Hematopoietic multipotent progenitor cell treated with erythropoietin and hydrocortisone succinate and interleukin-3 and kit ligand, for 6 days (in vitro differentiated cells): ENCODE results near the gene MLST8.

Experiments used
- DNase-seq: peaks from one replicate; pipeline ENCODE4 v3.0.0-alpha.2; 2015

MLST8 gene

DNA sequence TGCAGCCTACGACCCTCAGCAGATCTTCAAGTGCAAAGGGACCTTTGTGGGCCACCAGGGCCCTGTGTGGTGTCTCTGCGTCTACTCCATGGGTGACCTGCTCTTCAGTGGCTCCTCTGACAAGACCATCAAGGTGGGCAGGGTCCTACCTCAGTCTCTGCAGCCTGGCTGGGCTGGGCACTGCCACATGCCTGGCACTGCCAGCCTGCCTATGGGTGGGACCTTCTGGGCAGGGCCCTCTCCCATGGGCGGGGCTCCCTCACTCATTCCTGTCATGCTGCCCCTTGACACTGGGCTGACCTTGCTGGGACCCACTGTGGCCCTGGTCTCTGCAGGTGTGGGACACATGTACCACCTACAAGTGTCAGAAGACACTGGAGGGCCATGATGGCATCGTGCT lies 31.3 kb upstream of the MLST8 start:
- DNase-seq: no peak

DNA sequence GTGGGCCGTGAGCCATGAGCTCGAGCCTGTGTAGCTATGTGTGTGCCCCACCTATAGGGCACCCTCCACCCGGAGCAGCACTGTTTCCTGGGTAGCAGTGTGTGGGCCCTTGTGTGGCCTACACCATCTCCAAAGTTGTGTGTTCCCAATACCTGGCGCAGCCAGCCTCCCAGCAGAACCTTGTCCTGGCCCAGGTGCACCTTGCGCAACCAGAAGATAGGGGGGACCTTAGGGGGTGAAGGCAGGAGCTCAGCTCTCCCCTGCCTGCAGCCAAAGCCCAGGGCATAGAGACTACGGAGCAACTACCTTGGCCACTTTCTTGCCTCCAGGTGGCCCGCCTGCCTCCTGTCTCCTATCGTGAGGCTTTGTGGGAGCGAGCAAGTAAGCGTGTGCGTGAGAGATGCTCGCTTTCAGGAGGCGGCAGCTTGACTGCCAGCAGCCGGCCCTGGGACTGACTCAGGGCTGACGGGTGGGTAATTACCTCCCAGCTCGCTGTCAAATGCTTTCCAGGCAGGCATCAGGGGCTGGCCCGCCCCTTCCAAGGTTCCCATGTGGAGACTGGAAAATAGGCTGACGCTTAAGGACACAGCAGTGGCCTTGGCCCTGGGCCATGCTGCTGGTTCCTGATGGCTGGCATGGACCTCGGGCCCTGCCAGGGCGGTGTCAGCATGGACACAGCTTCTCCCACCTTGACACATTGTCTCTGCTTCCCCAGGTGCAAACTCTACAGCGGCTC lies 30.7 kb upstream of the MLST8 start:
- no peak for DNase-seq

DNA sequence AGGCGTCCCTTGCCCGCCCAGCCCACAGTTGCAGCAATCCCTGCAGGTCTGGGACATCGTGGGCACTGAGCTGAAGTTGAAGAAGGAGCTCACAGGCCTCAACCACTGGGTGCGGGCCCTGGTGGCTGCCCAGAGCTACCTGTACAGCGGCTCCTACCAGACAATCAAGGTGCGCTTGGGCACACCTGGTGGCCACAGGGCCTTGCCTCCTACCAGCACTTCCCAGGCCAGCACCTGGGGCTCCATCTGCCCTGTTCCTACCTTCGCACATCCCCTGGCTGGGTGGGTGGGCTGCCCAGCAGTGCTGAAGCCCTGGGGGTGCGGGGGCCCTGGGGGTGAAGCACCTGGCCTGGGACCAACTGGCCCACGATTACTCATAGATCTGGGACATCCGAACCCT lies 29.8 kb upstream of the MLST8 start:
- DNase-seq: no peak

DNA sequence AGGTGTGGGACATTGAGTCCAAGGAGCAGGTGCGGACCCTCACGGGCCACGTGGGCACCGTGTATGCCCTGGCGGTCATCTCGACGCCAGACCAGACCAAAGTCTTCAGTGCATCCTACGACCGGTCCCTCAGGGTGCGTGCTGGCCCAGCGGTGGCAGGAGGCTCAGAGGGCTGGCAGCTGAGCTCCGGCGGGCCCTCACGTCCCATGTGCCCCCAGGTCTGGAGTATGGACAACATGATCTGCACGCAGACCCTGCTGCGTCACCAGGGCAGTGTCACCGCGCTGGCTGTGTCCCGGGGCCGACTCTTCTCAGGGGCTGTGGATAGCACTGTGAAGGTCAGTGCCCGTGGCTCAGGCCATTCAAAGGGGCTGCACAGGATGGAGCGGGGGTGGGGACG lies 29.2 kb upstream of the MLST8 start:
- no peak for DNase-seq

DNA sequence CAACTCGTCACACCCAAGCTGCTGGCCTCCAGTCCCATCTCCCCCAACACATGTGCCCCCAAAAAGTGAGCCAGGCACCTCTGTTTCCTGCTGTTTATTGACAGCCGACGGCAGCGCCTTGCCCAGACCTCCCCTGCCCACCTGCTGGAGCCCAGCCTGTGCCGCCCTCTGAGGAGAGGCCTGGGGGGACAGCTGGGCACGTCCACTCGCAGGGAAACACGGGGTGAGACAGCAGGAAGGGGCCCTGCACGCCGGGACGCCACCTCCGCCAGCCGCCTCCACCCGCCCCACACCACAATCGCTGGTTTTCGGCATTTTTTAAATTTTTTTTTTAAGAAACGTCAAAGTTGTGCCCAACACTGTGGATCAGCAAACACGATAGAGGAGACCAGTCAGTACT lies 28.2 kb upstream of the MLST8 start:
- no peak for DNase-seq

DNA sequence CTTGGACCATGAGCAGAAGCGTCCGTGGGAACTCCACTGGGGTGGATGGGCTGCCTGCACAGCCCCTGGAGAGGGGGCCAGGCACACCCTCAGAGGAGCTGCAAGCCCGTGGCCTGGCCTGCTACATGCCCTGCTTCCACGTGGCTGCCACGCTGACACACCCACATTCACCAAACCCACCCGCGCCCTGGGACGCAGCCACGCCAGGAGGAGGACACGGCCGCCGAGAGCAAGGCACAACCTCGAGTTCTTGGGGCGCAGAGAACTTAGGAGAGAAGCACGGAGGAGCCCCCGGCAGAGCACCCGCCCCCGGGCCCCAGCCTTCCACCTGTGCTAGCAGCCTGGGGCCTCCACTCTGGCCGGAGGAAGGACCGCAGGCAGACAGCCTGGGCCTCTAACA lies 27.7 kb upstream of the MLST8 start:
- DNase-seq: no peak

DNA sequence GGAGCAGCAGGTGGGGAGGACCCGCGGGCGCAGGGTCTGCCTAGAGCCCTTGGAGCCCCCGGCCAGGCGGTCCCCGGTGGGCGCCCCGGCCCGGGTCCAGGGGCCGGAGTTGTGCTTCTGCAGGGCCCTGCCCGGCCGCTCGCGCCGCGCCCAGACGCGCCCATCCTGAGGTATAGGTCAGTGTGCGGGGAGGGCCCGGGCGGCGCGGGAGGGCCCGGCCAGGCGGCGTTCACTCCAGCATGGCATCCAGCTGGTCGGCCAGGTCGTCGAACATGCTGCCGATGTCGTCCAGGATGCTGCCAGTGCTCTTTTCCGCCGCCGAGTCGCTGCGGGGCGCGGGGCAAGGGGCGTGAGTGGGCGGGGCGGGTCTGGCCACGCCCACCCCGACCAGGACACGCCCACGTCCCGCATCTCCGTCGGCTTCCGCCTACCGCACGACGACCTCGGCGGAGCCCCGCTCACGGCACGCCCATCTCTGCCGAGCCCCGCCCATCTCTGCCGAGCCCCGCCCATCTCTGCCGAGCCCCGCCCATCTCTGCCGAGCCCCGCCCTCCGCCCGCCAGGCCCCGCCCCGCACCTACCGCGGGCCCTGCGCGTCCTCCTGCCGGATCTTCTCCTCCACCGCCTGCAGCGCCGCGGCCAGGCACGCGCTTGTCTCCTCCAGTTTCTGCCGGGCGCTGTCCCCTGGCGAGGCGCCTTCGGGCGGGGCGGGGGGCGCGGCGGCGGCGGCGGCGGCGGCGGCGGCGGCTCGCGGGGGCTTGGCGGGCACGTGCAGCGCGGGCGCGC lies 26.7 kb upstream of the MLST8 start:
- DNase-seq: peak; percentile 68

DNA sequence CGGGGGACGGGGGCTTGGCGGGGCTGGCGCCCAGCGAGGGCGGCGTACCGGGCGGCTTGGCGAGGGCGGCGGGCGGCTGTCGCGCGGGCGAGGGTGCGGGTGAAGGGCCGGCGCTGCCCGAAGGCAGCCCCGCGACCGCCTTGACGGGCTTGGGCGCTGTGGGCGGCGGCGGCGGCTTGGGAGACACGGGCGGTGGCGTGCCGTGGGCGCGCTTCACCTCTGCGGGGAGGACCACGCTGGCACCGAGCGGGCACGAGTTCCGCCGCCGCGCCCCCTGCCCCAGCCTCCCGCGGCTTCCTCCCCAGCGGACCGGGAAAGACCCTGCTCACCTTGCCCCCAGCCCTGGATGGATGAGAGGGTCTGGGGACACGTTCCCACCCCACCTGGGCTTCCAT lies 26.1 kb upstream of the MLST8 start:
- no peak for DNase-seq

DNA sequence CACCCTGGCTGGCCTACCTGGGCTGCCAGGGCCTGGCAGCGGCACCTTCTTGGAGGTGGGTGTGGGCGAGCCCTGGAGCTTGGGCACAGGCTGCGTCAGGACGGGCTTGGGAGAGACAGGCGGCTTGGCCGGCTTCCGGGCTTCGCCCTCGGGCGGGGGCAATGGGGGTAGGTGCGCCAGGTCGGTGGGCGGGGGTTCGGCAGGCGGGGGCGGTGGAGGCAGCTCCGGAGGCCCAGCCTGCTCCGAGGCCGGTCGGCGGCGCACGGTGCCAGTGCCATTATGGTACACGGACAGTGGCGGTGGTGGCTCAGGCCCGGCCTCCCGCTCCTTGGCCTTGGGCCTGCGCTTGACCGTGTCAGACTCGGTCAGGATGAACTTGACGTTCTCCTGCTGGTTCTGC lies 25.7 kb upstream of the MLST8 start:
- no peak for DNase-seq

DNA sequence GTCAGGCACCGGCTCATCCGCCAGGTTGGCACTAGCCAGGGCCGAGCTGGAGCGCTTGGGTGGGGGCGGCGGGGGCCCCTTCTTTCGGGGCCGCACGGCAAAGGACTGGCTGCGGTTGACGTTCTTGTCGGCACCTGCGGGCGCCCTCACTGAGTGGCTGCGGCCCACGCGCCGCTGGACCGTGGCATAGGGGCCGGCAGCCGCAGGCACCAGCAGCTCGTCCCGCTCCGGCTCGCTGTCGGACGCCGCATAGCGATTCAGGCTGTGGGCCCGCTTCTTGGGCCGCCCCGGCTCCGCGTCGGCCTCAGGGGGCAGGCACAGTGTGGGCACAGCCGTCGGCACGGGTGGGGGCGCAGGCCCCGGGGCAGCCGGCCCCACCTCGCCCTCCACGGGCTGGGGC lies 24.8 kb upstream of the MLST8 start:
- no peak for DNase-seq

DNA sequence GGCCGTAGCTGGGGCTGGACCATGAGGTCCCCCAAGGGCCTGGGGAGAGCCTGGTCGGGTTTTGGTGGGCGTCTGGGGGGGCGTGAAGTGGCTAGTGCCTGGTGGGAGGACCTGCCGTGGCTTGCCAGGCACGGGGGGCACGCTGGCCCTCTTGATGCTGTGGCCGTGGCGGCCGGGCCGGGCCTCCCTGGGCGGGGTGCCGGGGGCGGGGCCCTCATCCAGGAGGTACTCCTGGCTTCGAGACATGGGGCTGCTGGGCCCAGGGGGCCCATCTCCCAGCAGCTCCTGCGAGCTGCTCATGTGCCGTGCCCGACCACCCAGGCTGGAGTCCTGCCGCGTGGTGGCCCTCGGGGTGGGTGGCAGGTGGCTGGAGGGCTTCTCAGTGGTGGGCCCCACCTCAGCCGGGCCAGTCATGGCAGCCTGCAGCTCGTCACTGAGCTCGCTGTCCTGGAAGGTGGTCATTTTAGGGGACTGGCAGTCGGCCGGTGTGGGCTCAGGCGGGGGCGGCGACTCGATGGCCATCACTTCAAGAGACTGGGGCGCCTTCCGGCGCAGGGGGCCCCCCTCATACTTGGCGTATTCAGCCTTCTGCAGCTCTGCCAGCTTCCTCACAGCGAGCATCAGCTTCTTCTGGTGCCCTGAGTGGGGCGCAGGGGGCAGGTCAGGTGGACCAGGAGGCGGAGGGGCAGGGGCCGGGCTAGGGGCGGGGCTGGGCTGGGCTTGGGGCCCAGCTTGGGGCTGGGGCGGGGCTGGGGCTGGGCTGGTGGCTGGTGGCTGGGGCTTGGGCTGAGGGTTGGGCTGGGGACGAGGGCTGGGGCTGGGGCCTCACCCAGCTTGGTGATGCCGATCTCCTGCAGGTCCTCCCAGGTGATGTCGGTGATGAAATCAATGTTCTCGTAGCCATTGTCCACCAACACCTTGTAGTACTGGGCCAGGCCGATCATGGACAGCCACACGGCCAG lies 24.0 kb upstream of the MLST8 start:
- DNase-seq: no peak

DNA sequence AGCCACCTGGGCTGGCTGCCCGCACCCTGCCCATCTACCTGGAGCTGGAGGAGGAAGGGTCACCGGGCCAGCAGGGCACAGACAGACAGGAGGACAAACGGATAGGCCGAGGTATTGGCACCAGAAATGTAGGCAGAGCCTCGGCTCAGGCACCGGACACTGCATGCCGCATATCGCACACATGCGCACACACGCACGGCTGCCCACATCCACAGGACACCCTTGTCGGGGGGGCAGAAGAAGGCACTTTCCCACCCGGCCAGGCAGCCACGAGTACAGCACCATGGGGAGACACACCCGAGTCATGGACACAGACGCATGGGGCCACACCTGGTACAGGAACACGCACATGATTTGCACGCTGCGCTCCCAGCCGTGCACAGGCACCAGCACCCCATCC lies 23.3 kb upstream of the MLST8 start:
- no peak for DNase-seq

DNA sequence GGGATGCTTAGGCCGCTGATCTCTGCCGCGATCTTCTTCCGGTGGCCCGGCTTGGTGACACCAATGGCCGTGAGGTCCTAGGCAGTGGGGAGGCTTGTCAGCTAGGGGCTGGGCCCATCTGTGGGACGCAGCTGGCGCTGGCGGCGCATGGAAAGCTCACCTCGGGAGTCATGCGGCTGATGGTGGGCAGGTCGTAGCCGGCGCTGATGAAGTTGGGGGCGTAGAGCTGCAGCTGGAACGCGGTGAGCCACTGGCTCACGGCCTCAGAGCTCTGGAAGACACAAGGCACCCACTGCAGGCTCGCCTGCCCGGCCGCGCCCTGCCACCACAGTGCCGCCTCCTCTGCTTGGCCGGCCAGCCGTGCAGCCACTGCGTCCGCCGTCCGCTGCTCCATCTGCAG lies 21.6 kb upstream of the MLST8 start:
- DNase-seq: no peak

DNA sequence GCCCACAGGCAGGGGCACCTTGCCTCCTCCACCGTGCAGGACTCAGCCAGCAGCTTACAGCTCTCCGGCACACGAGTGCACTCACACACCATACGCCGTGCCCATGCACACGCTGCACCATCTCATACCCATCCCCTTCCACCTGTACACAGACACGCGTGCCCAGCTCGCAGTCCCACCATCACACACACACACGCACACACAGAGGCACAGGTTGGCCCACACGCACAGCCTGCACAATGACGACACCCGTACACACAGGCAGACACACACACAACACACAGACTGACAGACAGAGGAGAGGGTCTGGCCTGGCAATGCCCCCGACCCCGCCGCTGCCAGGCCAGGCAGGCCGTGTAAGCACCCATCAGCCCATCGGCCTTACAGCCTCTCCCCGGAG lies 20.9 kb upstream of the MLST8 start:
- DNase-seq: no peak

DNA sequence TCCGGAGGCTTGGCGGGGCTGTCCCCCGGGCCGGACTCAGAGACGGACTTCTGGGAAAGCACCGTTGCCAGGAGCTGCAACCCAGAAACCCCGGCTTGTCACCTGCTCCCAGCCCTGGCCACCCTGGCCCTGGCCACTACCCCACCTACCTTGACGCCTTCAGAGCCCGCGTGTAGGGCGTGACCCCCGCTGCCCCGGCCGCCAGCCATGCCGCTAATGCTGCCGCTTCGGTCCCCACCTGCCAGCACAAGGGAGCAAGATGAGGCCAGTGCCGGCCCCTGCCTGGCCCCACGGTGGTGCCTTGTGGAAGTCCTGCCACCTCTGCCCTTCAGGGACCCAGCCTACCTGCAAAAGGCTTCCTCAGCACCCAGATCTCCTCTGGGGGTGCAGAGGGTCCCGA lies 20.3 kb upstream of the MLST8 start:
- no peak for DNase-seq

DNA sequence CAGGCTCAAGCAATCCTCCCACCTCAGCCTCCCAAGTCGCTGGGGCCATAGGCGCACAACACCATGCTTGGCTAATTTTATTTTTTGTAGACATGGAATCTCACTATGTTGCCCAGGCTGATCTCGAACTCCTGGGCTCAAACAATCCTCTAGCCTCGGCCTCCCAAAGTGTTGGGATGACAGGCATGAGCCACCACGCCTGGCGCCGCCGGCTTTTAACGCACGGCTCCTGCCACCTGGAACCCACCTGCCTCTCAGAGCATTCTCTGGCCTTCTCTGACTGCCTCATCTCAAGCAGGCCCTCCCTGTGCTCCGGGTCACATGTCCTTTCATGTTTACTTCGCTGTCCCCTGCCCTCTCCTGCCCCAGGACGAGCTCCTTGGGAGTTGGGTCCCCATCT lies 19.2 kb upstream of the MLST8 start:
- DNase-seq: no peak

DNA sequence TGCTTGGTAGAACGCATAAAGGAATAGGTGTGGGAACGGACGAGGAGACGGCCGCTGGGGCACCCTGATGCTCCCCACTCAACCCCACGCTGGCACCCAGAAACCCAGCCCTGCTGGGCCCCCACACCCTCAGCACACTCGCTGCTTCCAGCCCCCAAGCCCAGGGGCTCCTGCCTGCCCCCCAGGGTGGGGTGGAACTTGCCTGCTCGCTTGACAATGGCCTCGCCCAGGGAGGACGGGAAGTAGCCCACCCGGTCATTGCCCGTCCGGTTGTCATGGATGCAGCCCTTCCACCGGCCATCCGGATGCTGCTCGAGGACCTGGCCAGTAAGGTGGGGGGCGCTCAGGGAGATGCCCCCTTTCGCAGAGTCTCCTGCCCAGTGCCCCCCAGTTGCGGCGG lies 18.7 kb upstream of the MLST8 start:
- DNase-seq: no peak

DNA sequence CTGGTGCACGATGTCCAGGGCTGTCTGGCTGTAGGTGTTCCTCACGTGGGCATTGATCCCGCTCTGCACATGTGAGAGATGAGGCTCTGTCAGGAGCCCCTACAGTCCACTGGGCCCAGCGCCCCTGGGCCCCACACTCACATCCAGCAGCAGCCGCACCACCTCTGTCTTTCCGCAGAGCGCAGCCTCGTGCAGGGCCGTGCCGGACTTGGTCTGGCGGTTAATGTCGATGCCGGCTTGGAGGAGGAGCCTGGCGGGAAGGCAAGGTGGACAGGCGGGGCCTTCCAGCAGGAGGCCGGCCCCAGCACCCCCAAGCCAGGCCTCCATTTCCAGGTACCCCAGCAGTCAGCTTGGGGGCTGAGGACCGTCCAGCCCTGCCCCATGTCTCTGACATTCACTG lies 18.0 kb upstream of the MLST8 start:
- no peak for DNase-seq

DNA sequence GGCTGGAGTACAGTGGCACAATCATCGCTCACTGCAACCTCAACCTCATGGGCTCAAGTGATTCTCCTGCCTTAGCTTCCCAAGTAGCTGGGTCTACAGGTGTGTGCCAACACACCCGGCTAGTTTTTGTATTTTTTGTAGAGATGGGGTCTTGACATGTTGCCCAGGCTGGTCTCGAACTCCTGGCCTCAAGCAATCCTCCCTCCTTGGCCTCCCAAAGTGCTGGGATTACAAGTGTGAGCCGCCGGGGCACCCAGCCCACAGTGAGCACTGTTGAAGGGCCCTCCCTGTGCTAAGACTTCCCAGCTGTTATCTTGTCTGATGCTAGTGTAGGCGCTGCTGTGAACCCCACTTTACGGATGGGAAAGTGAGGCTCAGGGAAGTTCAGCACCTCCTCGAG lies 16.9 kb upstream of the MLST8 start:
- DNase-seq: no peak

DNA sequence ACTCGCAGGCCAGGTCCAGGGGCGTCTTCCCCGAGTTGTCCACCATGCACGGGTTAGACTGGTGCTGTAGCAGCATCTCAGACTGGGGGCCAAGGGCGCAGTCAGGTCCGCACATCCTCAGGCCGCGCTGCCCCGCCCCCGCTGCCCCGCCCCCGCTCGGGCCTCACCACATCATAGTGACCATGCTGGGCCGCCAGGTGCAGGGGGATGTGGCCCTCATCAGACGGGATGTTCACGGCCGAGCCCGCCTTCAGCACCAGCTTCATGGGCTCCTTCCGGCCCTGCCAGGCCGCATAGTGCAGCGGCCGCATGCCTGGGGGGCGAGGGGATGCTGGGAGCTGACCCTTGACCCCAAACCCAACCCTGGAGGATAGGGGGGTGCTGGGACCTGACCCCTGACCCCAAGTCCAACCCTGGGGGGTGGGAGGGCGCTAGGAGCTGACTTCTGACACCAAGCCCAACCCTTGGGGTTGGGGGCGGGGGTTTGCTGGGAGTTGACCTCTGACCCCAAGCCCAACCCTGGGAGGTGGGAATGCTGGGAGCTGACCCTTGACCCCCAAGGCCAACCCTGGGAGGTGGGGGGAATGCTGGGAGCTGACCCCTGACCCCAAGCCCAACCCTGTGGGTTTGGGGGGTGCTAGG lies 15.9 kb upstream of the MLST8 start:
- no peak for DNase-seq

DNA sequence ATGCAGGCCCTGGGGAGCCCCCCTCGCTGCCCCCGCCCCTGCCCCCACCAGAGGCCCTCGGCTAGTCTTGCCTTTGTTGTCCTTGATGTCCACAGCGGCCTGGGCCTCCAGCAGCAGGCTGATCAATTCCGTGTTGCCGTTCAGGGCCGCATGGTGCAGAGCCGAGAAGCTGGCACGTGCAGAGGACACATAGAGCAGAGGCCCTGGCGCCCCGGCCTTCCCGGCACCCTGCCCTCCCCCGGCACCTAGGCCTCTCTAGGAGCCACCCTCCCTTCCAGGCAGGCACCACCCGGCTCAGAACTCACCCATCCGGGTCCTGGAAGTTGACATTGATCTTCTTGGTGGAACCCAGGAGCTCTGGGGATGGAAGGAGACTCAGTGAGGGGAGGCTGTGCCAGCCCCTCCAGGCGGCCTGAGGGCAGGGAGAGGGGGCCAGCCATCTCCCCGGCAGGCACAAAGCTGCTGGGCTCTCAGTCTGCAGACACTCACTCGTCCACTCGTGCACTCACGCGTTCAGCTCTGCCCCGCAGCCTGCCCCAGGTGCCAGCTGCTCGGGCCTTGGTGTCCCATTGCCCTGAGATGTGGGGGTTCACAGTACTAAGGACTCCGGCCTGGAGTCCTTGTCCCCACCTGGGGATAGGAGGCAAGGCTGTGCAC lies 15.1 kb upstream of the MLST8 start:
- no peak for DNase-seq

DNA sequence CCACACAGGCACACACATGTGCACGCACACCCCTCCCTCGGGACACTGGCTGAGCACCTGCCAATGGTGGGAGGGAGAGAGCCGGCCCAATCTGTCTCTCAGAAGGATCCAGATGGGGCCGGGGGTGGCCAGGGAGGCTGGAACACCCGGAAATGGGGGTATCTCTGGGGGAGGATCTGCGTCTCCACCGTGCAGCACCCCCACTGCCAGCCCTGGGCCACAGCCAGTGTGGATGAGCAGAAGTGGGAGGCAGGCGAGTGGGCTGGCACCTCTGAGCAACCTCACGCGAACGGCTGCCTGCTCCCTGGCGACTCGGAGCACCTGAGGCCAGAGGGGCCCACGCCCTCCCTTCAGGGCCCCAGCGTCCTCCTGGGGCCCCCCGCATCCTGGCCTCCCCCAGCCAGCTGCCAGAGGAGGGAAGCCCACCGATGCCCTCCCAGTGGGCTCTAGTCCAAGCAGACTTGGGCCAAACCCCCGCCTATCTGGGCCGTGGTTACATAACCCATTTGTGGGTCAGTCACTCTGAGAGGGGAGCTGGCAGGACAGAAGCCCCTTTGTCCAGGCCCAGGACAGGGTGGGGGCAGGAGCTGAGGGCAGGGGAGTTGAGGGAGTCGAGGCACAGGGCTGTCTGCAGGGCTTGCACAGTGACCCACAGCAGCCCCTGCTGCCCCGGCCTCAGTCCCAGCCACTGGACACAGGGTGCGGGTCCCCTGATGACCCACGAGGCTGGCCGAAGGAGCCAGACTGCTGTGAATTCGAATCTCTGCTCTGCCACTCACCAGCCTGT lies 14.4 kb upstream of the MLST8 start:
- no peak for DNase-seq
